ENCODE measurements around the gene PDAP1. TPM values are rescaled to one million over a fixed set of nuclear protein-coding genes. Genes with fewer than 3 reads are reported as not detected.
"Not testable (repeated sequence)": the region's sequence is repeated elsewhere in the genome, so short reads cannot be mapped to it uniquely, and the experiment has no call there.

The PDAP1 gene
- total RNA-seq, 1 donor from 2014 or later, result 95.1 TPM

DNA sequence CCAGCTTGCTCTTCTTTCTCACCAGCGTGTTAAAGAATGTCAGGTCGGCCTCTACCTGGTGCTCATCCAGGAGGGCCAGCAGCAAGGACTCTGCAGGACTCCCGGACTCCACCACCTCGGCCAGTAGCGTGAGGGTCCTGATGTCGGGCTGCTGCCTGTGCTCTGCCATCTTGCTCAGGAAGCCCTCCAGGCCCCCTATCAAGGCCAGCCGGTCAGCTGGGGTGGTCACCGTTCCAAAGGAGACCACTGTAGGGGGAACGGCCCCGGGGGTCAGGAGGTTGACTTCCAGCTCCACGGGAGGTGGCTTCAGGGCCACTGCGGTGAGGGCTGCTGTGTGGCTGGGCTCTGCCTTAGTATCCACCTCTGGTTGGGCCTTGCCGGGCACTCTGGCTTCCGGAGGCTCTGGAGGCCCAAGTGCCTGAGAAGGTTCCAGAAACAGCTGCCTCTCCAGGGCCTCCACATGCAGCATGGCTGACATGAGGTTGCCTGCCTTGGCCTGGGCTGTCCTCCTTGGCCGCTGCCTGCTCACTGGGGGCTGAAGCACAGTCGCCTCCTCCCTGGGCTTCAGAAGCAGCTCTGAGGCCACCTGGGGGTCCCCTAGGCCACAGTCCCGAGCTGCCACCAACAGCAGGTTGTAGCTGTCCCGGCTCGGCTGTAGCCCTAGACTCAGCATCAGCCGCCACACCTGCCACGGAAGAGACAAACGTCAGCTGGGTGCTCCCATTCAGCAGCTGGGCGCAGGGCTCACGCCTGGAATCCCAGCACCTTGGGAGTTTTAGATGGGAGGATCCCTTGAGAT is 16.7 kb upstream of the PDAP1 start:
- no peak for DNase-seq (ENCODE audit: low spot score)

DNA sequence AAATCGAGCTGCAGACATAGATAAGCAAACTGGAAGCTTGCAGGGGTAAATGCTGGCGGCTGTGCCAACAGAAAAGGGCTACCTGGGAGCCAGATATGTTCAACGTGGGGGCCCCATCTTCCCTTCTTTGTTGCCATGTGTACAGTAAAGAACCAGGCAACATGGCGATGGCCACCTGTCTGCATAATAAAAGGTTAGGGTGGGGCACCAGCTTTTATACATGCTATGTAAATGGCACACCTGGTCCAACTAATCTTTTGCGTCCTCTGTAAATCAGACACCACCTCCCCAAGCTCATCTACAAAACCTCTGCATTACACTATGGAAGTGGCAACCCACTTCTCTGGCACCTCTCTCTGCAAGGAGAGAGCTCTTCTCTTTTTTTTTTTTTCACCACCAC is 14.2 kb upstream of the PDAP1 start:
- DNase-seq (ENCODE audit: low spot score), result no peak

DNA sequence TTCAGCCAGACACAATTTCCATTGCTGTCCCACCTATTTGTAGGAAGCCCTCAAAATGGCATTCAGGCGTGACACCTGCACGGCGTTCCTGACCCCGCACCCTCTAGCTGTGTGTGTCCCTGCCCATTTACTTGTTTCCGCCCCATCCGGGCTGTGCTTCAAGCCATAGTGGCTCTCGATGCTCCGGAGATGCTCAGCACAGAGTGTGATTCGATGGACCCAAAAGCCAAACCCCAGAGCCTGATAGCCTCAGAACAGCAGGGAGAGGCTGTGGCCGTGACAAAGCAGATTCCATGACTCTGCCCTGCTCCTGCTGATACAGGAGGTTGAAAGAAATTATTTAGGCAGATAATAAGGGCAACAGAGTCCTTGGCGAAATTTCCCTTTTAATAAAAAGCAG is 13.8 kb upstream of the PDAP1 start:
- no peak for DNase-seq (ENCODE audit: low spot score)

DNA sequence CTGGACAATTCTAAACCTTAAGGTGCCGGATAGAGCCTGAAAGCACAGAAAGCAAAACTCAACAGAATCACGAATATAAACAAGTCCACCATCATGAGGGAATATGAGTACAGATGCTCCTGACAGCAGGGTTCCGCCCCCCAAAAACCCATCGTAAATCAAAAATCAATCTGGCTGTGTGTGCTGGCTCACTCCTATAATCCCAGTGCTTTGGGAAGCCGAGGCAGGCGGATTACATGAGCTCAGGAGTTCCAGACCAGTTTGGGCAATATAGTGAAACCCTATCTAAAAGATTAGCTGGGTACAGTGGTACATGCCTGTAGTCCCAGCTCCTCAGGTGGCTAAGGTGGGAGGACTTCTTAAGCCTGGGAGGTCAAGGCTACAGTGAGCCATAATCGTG is 12.6 kb upstream of the PDAP1 start:
- no peak for DNase-seq (ENCODE audit: low spot score)

DNA sequence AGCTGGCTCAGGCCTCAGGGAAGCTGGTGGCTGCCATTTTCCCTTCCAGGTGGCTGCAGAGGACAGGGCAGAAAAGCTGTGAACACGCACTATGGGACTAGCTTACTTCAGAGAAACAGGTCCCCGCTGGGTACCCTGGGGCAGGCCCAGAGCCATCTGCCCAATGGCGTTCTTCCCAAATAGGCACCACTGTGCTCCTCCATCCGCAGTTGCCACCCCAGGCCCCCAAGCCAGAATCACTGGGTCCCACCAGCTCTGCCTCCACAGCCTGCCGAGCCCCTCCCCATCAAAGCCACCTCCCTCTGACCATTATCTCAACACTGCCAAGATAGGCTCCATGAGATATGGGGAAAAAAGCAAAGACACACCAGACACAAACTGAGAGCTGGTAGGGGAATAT is 11.8 kb upstream of the PDAP1 start:
- no peak for DNase-seq (ENCODE audit: low spot score)

DNA sequence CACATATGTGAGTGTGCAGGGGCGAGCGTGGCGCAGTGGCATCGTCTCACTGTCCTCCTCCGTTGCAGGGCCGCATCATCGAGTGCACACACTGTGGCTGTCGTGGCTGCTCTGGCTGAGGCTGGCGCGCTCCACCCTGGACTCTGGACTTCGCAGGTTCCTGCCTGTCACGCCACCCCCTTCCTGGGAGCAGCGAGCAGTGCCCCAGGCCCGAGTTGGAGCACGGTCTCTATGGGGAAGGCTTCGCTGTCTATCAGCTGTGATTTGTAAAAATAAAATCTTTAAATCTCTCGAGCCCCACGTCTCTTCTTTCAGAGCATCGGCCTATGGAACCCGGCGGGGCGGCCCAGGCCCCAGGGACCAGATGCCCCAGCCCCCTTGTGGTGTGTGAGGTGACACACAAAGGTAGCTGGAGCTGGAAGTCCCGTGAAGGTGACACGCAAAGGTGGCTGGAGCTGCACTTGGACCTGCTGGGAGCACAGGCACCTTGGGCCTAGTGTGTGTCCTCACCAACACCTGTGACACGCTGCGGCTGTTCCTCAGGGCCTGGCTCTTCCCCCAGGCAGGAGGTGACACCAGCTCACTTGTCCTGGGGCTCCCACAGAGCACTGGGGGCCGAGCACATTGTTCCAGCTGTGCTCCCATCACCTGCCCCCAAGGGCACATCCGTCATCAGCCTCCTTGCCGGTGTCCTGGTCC is 11.1 kb upstream of the PDAP1 start:
- DNase-seq (ENCODE audit: low spot score), result no peak

DNA sequence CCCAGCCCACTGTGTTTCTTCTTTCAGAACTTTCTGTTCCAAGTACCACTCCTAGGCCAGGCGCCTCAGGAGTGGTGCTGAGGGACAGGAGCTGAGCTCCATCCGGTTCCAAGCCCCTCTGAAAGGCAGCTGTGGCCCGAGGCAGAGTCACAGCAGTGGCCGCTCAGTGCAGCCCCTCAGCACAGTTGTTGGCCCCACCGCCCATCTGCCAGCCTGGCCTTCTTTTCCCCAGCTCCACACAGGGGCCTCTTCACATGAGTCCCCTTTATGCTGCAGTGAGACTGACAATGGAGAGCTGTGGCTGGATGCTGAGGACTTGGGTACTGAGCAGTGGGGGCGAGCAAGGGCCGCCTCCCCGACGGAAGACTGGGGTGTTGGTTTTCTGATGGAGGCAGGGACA is 9.9 kb upstream of the PDAP1 start:
- DNase-seq (ENCODE audit: low spot score), result no peak

DNA sequence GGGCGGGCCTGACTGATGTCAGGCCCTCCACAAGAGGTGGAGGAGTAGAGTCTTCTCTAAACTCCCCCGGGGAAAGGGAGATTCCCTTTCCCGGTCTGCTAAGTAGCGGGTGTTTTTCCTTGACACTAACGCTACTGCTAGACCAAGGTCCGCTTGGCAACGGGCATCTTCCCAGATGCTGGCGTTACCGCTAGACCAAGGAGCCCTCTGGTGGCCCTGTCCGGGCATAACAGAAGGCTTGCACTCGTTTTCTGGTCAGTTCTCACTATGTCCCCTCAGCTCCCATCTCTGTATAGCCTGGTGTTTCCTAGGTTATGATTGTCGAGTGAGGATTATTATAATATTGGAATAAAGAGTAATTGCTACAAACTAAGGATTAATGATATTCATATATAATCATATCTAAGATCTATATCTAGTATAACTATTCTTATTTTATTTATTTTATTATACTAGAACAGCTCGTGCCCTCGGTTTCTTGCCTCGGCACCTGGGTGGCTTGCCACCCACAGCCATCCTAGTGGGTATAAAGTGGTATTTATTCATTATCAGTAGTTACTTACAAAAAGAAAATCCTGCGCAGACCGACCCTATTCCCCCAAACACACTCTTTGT is 7.2 kb upstream of the PDAP1 start:
- DNase-seq (ENCODE audit: low spot score), result not testable (repeated sequence)

DNA sequence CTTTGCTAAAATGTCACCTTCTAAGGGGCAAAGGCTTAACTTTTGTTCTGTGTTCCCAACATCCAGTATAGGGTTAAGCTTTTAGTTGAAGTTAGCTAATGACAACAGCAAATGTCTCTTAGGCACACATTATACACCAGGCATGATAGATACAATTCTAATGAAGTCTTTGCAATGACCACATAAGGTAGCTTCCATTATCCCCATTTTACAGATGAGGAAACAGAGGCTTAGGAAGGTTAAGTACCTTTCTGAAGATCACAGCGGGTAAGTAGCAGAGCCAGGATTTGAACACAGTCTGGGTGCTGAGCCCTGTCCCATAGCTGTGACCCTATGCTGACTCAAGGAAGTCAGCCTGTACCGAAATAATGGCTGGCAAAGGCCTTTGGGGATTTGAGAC is 2.2 kb upstream of the PDAP1 start:
- DNase-seq (ENCODE audit: low spot score), result no peak

DNA sequence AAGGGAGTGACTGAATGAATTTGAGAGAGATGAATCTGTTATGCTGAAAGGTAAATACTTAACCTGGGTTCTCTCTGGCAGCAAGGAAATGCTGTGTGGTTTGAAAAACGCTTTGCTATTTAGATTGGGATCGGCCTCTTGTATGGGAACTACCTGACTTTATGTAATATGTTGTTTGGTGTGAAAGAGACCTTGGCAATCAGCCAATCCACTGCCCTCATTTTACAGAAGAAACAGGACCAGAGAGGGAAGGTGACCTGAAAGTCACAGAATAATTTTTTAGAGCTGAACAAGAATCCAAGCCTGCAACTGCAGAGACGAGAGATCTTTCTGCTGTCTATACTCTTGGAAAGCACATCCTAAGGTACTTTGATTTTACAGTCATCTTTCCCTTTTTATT is 1.4 kb upstream of the PDAP1 start:
- no peak for DNase-seq (ENCODE audit: low spot score)

DNA sequence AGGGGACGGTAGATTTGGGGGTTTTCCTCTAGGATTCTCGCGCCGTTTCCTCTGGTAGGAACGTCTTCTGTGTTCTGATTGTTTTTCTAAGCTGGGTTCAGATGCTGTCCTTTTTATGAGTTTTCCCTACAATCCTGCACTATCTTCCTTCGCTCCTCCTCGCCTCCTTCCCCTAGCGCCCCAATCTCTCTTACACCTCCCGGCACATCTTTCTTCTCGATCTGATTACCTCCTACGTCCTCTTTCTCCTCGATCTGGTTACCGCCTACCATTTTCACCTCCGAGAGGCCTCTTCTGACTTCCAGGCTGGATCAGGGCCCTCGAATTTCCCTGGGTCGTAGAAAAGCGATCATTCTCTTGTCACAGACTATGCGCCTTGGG is 785 bp upstream of the PDAP1 start:
- DNase-seq (ENCODE audit: low spot score), result no peak

DNA sequence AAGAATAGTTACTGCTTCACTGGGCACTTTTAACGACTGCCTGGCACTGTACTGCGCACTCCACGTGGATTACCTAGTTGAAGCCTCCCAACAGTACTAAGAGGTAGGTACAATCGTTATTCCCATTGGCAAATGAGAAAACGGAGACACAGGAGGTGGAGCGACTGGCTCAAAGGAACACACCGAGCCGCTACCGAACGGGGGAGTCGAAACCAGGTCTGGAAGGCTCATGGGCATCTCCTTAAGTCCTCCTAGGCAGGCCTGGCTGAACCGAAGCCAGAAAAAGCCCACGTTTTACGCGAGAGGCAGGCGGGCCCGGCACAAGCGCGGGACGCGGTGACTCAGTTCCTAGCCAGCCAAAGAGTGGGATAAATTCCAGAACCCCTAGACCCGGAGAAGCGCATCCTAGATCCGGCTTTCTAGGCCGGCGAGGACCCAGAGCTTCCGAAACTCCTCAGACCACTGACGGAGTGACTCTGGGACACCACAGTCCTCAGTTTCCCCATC is 472 bp downstream of the PDAP1 start:
- DNase-seq (ENCODE audit: low spot score), result no peak

DNA sequence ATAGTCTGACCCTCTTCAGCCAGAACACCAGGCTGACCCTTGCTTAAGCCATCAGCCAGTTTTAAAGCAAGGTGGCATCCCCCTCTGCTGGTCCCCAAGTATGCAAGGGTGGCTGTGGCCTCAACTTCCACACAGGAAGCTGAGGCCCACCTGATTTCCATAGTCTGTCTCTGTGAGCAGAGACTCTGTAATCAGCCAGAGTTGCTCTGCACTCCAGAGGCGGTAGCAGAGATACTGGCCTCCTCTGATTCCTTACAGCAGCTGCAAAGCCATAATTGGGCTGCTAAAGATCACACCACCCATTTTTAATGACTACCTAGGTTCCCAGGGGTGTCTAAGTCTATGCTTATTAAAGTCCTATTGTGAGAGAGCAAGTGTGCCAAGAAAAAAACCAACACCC is 1.8 kb downstream of the PDAP1 start:
- no peak for DNase-seq (ENCODE audit: low spot score)

DNA sequence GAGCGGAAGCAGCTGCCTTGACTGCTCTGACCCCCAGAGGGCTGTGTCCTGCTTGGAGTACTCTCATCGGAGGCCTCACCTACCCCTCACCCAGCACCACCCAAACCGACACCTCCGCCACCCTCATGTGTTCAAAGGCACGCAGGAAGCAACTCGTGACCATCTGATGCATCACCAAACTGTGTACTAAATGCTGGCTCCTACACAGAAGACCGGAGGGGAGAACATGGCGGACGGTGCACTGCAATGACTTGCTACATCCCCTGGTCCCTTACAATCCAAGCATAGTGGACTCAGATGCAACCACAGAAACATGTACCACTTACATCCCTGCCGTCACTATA is 3.4 kb downstream of the PDAP1 start:
- no peak for DNase-seq (ENCODE audit: low spot score)

DNA sequence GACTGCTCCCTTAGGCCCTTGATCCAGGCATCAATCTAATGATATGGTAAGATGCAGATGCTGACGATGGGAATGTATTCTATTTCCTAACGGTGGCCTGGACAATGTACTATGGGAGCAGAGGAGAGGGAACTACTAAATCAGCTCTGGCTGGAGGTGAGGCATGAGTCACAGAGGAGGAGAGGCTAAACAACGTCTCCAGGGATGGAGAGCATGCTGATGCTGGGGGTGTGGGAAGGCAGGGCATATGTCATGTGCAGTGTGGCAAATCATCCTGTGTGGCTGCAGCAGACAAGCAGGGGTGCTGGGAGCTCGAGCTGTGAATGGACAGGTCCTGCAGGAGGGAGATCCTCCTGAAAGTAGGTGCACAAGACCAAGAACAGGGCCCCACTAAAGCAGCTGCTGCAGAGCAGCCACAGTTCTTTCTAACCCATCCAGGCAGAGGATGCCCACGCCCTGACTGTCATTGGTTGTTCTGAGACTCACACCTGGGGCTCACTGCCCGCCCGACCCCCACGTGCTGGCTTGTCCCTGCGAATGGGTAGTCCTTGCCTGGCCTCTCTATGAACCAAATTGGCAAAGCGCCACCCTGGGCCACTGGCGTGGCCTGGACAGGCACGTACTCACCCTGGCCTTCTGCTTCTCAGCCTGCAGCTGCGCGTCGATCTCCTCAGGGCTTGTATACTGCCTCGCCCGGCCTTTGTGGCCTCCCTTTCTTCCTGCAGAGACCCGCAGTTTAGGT is 4.0 kb downstream of the PDAP1 start:
- no peak for DNase-seq (ENCODE audit: low spot score)

DNA sequence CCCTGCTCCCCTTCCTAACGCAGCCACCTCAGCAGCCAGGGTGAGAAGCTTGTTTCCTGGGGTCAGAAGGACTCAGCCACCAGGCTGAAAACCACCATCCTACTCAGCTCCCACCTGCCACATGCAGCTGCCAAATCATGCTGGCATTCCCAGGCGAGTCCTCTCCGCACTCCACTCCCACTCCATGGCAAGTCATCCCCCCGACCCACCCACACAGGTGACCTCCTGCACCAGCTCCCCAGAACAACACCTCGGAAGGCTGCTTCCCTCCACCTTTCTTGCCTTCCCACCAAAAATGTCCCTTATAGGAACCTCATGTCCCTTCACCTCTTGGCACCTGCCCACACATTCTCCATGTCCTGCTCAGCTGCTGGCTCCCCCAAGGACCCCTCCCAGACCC is 4.6 kb downstream of the PDAP1 start:
- DNase-seq (ENCODE audit: low spot score), result no peak

DNA sequence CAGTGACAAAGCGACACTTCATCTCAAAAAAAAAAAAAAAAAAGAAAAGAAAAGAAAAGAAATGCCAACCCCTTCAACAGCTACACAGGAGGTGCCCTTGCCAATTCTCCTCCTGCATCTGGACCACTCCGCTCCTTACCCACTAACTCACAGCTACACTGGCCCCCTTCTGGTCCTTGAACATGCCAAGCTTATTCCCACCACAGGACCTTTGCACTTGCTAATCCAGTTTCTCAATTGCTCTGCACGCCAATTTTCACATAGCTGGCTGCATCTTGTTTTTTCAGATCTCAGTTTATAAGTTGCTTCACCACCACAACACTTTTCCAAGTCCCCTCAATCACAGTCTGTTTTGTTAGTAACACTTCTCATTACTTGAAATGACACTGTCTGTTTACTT is 5.5 kb downstream of the PDAP1 start:
- DNase-seq (ENCODE audit: low spot score), result no peak

DNA sequence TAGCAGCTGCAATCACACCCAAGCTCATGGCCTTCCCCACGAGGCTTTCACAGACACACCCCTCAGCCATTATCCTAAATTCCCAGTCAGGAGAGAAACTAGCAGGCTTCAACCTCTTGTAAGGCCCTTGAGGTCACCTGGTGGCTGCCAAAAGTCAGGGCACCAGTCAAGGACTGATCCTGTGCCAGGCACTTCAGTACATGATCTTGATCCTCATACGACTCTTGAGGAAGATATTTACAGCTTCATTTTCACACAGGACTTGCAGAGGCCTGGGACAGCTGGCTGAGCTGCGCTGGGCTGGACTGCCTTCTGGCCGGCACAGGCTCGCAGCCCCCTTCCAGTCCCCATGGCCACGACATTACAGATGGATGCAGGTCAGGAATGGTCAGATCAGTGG is 8.8 kb downstream of the PDAP1 start:
- DNase-seq (ENCODE audit: low spot score), result no peak

DNA sequence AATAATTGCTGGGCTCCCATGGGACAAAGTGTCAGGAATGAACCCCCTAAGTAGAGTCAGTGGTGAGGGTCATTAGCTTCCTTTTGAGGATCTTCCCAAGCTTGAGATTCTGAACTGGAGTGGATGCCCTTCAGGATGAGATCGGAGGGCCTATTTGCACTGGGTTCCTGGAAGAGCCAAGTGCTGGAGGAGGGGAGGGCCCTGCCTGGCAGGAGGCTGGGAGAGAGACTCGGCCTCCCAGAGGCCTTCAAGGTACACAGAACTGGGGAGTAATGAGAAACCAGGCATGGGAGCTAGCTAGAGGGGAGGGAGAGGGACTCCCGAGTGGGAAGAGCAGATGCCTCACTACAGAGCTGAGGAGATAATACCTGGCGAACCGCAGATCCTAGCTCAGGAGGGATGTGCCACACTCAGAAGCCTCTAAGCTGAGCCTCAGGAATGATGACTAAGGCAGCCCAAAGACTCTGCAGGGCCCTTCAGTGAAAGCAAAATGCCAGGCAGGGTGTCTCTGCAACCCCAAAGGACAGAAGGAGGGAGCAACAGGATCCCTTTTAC is 9.4 kb downstream of the PDAP1 start:
- no peak for DNase-seq (ENCODE audit: low spot score)

DNA sequence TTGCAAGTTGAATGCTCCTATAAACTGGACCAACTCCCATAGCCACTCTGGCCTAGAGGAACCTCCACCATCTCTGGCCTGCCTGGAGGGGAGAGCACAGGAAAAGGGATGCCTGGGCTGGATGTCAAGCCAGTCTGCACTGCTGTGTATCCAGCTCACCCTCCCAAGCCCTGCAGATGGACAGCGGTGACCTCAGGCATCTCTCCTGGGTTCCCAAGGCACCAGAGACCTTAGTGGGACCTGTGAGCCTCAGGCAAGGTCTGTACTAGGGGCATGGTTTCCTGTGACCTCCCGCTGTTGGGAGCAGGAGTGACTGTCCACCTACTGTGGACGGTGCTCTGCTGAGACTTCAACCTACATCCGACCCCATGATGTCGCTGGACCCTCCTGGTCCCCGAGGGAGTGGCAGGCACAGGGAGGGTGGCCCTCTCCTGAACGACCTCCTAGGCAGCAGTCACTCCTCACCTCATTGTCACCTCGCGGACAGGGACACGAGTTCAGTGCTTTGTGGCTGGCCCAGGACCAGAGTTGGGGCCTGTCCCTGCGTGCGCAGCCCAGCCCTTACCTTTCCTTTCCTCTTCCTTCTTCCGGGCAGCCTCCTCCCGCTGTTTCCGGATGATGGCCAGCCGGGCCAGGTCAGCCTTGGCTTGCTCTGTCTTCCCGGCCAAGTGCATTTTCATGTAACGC is 11.0 kb downstream of the PDAP1 start:
- no peak for DNase-seq (ENCODE audit: low spot score)

Data from ureter (tissue), 1 donor.